SU-DHL-6 (cell line): ENCODE measurements around the gene OBSCN.

Experiments
- H2AFZ ChIP-seq: fragments of 200-600 bp; sonication (generic); 2 replicates; pipeline ENCODE4 v1.6.1; 2014; ENCODE audit warnings: low read depth, mild to moderate bottlenecking, moderate library complexity, mixed read lengths, antibody characterized with exemption, low read length; ENCODE audit not compliant: severe bottlenecking
- H3F3A ChIP-seq: fragments of 200-600 bp; shearing (Covaris generic); 2 replicates; pipeline ENCODE4 v1.6.0; 2016; ENCODE audit warnings: antibody characterized with exemption, mild to moderate bottlenecking; ENCODE audit not compliant: insufficient read depth
- H3K27ac ChIP-seq: fragments of 200-600 bp; sonication (generic); 2 replicates; pipeline ENCODE4 v1.5.1; 2016; ENCODE audit warnings: low read depth, mild to moderate bottlenecking, low read length, moderate library complexity, mixed read lengths
- H3K27me3 ChIP-seq: fragments of 200-600 bp; sonication (generic), shearing (Covaris generic); 2 replicates; pipeline ENCODE4 v1.6.0; 2014; ENCODE audit warnings: mild to moderate bottlenecking, low read length
- H3K36me3 ChIP-seq: fragments of 200-600 bp; sonication (generic); 2 replicates; pipeline ENCODE4 v1.6.1; 2014; ENCODE audit warnings: mild to moderate bottlenecking, low read length, mixed read lengths
- H3K4me2 ChIP-seq: fragments of 300-600, 200-600 bp; shearing (Covaris generic), sonication (generic); 2 replicates; pipeline ENCODE4 v1.6.0; 2014; ENCODE audit warnings: low read length, low read depth, mild to moderate bottlenecking; ENCODE audit not compliant: poor library complexity, severe bottlenecking
- H3K4me3 ChIP-seq: fragments of 200-600 bp; sonication (generic); 2 replicates; pipeline ENCODE4 v1.5.1; 2014; ENCODE audit warnings: antibody characterized with exemption, low read length, mild to moderate bottlenecking, mixed read lengths; ENCODE audit not compliant: insufficient read depth, poor library complexity, severe bottlenecking
- H3K79me2 ChIP-seq: fragments of 200-600 bp; sonication (generic); 2 replicates; pipeline ENCODE4 v1.6.1; 2014; ENCODE audit warnings: mild to moderate bottlenecking, low read length, moderate library complexity; ENCODE audit not compliant: insufficient read depth
- H3K9ac ChIP-seq: fragments of 200-600 bp; sonication (generic); 2 replicates; pipeline ENCODE4 v1.7.0; 2014; ENCODE audit warnings: mild to moderate bottlenecking, low read length
- H3K9me2 ChIP-seq: fragments of 200-600 bp; sonication (generic); replicated peaks from 2 replicates; pipeline ENCODE4 v1.6.1; 2014; ENCODE audit warnings: low read length; ENCODE audit not compliant: insufficient read depth
- H3K9me3 ChIP-seq: fragments of 200-600 bp; sonication (generic); 2 replicates; pipeline ENCODE4 v1.6.1; 2014; ENCODE audit warnings: low read length, mixed read lengths; ENCODE audit not compliant: insufficient read depth
- H4K20me1 ChIP-seq: fragments of 200-600 bp; sonication (generic); 2 replicates; pipeline ENCODE4 v1.6.1; 2014; ENCODE audit warnings: low read depth, mild to moderate bottlenecking, antibody characterized with exemption, low read length, moderate library complexity, mixed read lengths
- EZH2phosphoT487 ChIP-seq: fragments of 200-600 bp; sonication (generic), shearing (Covaris generic); conservative IDR thresholded peaks from 2 replicates; pipeline ENCODE4 v1.6.1; 2018; ENCODE audit warnings: mild to moderate bottlenecking, antibody characterized with exemption, low read length, moderate library complexity, mixed read lengths
- TF ChIP-seq, protein P1 (sequence below): fragments of 200-600 bp; sonication (generic); IDR thresholded peaks from one replicate; pipeline ENCODE4 v1.5.1; 2017; ENCODE audit warnings: antibody characterized with exemption, mild to moderate bottlenecking, low read length, moderate library complexity; ENCODE audit not compliant: insufficient read depth, poor library complexity, severe bottlenecking

Gene OBSCN

DNA sequence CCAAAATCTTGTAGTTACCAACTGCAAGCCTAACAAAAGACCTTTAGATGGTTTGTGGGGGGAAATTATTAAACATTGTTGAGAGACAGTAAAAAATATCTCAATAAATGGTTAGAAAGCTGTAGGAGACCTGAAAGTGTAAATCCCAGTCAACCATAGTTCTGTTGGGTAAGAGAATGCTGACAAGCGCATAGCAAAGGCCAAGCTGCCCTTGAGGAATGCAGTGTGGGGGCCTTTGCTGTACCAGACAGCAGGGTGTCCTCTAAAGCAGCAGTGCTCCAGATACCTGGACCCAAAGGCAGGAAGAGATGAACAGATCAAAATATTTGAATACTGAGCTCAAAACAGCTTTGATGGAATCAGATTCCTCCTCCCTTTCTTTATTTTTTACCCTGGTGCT lies 54.6 kb downstream of the OBSCN start:
- no peaks in the 10 kb centered on the region for H3K79me2 ChIP-seq
- H3F3A ChIP-seq = no peaks in the 10 kb centered on the region
- no peak overlapping the region for H2AFZ ChIP-seq
- no peaks in the 10 kb centered on the region for H3K36me3 ChIP-seq
- H3K4me3 ChIP-seq = no peak overlapping the region
- H3K9me2 ChIP-seq = no peaks in the 10 kb centered on the region
- no peaks in the 10 kb centered on the region for H4K20me1 ChIP-seq
- H3K27ac ChIP-seq = no peak overlapping the region
- TF ChIP-seq, protein P1, sequence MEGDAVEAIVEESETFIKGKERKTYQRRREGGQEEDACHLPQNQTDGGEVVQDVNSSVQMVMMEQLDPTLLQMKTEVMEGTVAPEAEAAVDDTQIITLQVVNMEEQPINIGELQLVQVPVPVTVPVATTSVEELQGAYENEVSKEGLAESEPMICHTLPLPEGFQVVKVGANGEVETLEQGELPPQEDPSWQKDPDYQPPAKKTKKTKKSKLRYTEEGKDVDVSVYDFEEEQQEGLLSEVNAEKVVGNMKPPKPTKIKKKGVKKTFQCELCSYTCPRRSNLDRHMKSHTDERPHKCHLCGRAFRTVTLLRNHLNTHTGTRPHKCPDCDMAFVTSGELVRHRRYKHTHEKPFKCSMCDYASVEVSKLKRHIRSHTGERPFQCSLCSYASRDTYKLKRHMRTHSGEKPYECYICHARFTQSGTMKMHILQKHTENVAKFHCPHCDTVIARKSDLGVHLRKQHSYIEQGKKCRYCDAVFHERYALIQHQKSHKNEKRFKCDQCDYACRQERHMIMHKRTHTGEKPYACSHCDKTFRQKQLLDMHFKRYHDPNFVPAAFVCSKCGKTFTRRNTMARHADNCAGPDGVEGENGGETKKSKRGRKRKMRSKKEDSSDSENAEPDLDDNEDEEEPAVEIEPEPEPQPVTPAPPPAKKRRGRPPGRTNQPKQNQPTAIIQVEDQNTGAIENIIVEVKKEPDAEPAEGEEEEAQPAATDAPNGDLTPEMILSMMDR = no peak
- no peak for TF ChIP-seq EZH2phosphoT487
- H3K9ac ChIP-seq = no peak overlapping the region
- H3K4me2 ChIP-seq = no peak overlapping the region
- peaks cover 14% of the 10 kb centered on the region; the same call in 1 of the 2 replicates for H3K9me3 ChIP-seq
- H3K27me3 ChIP-seq = no peaks in the 10 kb centered on the region

DNA sequence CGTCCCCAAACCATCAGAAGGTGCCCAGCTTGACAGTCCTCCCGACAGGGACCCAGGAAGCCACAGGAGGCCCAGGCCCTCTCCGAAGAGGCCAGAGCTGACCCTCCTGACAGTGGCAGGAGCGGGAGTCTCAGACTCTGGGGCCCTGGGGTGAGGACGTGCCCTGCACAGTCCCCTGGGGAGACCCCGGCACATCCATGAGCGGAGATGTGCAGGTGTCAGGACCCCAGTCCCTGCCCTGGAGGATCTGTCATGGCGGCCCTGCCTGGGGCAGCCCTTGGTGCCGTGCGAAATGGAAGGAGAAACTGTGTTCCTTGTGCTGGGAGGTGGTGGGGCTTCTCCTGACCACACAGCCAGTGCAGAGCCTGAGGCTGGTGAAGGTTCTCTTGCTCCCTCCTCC lies 55.8 kb downstream of the OBSCN start:
- Histone ChIP-seq H2AFZ (no peak overlapping the region), H3K9ac (no peak overlapping the region), H3K4me3 (no peak overlapping the region), H3K27ac (no peak overlapping the region), H3K79me2 (no peaks in the 10 kb centered on the region), H4K20me1 (no peaks in the 10 kb centered on the region), H3K9me2 (no peaks in the 10 kb centered on the region), H3F3A (no peaks in the 10 kb centered on the region), H3K36me3 (no peaks in the 10 kb centered on the region), H3K4me2 (no peak overlapping the region), H3K27me3 (no peaks in the 10 kb centered on the region), H3K9me3 (peaks cover 14% of the 10 kb centered on the region; the same call in 1 of the 2 replicates)
- TF ChIP-seq EZH2phosphoT487 = no peak
- TF ChIP-seq, protein P1 = no peak

DNA sequence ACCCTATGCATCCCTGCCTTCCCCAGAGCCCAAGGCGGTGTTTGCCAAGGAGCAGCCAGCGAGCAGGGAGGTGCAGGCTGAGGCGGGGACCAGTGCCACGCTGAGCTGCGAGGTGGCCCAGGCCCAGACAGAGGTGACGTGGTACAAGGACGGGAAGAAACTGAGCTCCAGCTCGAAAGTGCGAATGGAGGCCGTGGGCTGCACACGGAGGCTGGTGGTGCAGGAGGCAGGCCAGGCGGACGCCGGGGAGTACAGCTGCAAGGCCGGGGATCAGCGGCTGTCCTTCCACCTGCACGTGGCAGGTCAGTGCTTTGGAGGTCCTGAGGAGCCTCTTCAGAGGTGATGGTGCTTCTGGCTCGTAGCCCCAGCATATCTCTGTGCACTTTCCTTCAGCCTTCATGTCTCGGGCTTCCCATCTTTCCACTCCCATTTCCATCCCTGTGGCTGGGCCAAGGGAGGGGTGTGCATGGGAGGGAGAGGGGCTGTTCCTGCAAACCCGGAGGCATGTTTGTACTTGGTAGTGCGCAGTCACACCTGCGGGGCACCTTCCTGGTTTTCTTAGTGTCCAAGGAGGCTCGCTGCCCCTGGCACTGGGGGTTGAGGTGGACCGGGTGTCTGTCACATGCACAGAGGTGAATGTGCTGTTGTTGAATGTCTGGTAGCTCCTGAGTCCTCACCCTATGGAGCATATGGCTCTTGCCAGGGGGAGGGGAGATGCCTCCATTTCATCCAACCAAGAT lies 56.4 kb downstream of the OBSCN start:
- peaks cover 14% of the 10 kb centered on the region; the same call in 1 of the 2 replicates for H3K9me3 ChIP-seq
- H3K4me2 ChIP-seq = no peak overlapping the region
- H3K9ac ChIP-seq = no peak overlapping the region
- no peak overlapping the region for H3K4me3 ChIP-seq
- no peak overlapping the region for H2AFZ ChIP-seq
- H4K20me1 ChIP-seq = no peaks in the 10 kb centered on the region
- H3K27ac ChIP-seq = no peak overlapping the region
- H3K27me3 ChIP-seq = no peaks in the 10 kb centered on the region
- no peak for TF ChIP-seq EZH2phosphoT487
- TF ChIP-seq, protein P1 = no peak
- no peaks in the 10 kb centered on the region for H3K9me2 ChIP-seq
- H3K36me3 ChIP-seq = no peaks in the 10 kb centered on the region
- no peaks in the 10 kb centered on the region for H3F3A ChIP-seq
- no peaks in the 10 kb centered on the region for H3K79me2 ChIP-seq
